COR-L47 (cell line): ENCODE data around the gene PITPNM2.

Source experiments
- DNase-seq: peaks from one replicate; lab custom pipeline; 2025; lab: John Stamatoyannopoulos, UW

Gene PITPNM2

DNA sequence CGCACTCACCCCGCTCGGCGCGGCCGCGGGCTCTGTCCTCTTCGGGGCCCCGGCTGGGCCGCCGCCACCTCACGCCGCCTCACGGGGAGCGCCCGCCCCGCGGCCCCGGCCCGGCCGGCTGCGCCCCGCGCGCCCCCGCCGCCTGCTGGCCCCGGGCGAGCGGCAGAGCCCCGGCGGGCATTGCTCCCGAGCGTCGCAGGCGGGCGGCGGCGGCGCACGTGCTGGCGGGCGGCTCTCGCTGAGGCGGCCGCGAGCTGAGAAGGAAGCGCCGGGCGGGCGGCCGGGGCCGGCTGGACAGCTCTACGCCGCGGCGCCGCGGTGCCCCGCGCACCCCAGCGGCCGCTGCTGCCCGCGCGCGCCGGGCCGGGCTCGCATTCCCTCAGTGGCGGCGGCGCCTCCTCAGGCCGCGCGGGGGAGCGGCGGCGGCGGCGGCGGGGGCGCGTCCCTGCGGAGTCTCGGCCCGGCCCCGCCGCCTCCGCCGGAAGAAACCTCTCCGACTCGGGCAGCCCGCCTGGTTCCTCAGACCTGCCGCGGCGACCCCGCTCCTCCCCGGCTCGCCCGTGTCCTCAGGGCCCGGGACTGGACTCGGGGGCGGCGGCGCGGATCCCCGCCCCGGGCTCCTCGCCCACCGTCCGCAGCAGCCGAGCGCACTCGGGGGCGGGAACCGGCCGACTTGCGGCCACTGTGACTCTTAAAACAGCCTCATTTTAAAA lies at the start of gene PITPNM2:
PITPNM2 (minus strand) TSS at position 347 of the 713 bp plus-strand sequence. CDS start 116,500 bp downstream, outside the sequence.
- DNase-seq, result peak; percentile 71

GRCh38 chr12:123200414-123200813 lies 49.5 kb upstream of the PITPNM2 start:
- DNase-seq, result no peak

DNA sequence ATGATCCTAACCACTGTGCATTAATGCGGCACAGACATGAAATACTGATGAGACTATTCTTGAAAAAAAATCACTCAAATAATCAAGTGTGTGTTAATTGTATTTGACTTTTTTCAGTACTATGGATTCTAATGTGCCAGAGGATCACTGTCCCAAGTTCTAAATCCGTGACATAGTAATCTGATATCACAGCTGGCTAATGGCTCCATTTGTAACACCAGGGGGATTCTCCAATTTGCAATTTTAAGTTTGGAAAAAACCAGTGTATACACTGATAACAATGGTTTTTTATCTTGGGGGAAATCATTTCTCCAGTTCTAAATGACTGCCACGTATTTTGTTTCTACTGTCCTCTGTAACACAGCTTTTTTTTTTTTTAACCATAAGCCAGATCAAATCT lies 49.0 kb upstream of the PITPNM2 start:
- no peak for DNase-seq

DNA sequence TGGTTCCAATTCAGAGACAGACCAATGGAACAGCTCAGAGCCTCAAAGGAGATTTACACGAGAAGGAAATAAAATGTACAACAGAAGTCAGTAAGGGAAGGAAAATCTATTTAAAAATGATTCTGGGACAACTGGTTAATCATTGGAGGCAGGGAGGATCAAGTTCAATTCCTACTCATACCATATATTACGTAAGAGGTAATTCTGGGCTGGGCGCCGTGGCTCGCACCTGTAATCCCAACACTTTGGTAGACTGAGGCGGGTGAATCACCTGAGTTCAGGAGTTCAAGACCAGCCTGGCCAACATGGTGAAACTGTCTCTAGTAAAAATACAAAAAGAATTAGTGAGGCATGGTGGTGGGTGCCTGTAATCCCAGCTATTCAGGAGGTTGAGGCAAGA lies 36.7 kb upstream of the PITPNM2 start:
- no peak for DNase-seq

GRCh38 chr12:123180171-123180570 lies 29.3 kb upstream of the PITPNM2 start:
- no peak for DNase-seq

DNA sequence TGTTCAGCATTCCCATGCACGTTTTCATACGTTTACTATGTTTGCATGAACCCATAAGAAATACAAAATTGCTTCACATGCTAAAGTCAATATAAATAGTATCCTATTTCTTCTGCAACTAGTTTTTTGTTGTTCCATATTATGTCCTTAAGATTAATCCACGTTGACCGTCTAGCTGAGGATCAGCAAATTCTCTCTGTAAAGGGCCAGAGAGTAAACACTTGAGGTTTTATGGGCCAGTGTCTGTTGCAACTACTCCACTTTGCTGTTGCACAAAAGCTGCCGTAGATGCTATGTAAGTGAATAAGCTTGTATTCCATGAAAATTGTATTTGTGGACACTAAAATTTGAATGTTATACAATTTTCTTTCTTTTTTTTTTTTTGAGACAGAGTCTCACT lies 21.1 kb upstream of the PITPNM2 start:
- no peak for DNase-seq

GRCh38 chr12:123167329-123167728 lies 16.4 kb upstream of the PITPNM2 start:
- no peak for DNase-seq

GRCh38 chr12:123165537-123165936 lies 14.6 kb upstream of the PITPNM2 start:
- DNase-seq, result no peak

GRCh38 chr12:123164710-123165261 lies 13.9 kb upstream of the PITPNM2 start:
- DNase-seq, result no peak

GRCh38 chr12:123164222-123164621 lies 13.3 kb upstream of the PITPNM2 start:
- DNase-seq, result no peak

- no peak for DNase-seq
Measured at GRCh38 chr12:123163227-123163626, 12.3 kb upstream of the PITPNM2 start.

DNA sequence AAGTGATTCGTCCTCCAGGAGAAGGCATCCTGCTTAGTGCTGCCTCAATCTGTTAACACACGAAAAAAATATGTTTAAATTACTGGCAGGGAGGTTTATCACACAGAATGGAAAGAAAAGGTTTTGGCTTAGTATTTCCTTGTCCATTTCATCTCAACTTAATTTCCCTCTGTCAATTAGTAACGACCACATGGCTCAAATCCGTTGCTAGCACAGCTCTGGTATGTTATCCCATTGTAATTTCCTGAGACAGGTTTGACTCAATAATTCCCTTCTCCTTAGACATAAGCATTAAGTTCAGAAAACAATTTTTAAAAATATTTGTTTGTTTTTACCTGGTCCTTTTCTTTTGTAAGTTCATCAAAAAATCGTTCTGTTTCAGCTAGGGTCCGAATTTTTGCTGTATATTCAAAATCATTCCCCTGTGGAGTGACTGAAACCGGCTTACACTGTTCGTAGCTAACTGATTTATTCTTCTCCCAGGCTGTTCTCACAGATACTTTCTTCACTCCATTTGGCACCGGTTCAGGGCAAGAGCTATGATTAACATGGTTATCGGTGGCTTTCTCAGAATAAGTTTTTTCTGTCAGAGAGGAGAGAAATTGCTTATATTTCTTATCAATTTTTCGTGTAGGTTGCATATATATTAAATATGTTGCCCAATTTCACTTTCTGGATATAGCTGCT lies 10.1 kb upstream of the PITPNM2 start:
- DNase-seq, result no peak

- DNase-seq, result no peak
Measured at GRCh38 chr12:123153906-123154305, 3.0 kb upstream of the PITPNM2 start.

- no peak for DNase-seq
Measured at GRCh38 chr12:123152833-123153232, 1.9 kb upstream of the PITPNM2 start.

DNA sequence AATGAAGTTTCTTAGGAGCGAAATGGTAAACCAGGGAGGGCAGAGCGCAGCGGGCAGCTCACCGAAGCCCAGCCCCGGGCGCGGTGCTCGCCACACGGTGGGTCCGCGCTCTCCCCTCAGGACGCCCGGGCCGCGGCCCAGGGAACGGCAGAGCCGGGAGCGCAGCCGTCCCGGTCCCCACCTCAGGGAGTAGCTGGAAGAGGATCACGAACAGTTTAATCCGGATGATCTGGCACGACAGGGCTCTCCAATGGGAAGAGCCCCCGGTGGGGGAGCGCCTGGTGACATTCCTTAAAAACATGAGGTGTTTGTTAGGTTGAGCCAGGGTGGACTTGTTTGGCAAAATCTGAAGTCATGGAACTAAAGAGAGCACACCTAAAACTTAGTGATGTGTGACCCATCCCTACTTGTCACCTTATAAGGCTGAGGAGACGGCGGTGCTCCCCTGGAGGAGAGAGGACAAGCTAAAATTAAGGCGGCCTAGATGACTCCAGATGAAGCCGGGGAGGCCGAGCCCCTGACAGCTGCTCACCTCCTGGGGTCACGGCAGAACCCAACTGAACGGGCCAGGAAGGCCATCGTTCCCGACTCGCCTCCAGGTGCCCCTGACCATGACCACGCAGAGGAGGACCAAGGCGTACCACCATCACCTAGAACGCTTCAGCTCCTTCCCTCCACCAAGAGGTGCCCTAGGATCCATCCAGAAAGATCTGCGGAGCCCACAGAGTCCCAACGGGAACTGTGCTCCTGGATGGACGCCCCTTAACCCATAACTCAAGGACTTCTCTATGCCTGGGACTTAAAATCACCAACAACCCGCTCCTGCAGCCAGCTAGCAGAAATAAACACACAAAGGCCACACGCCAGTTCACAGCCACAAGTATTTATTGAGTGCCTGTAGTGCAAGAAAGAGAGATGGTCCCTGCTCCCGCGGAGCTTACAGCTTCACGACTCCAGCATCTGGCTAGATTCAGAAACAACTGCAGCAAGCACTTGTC lies 866 bp upstream of the PITPNM2 start:
- DNase-seq, result no peak

GRCh38 chr12:123150275-123150743 lies 581 bp downstream of the PITPNM2 start:
- DNase-seq, result no peak

DNA sequence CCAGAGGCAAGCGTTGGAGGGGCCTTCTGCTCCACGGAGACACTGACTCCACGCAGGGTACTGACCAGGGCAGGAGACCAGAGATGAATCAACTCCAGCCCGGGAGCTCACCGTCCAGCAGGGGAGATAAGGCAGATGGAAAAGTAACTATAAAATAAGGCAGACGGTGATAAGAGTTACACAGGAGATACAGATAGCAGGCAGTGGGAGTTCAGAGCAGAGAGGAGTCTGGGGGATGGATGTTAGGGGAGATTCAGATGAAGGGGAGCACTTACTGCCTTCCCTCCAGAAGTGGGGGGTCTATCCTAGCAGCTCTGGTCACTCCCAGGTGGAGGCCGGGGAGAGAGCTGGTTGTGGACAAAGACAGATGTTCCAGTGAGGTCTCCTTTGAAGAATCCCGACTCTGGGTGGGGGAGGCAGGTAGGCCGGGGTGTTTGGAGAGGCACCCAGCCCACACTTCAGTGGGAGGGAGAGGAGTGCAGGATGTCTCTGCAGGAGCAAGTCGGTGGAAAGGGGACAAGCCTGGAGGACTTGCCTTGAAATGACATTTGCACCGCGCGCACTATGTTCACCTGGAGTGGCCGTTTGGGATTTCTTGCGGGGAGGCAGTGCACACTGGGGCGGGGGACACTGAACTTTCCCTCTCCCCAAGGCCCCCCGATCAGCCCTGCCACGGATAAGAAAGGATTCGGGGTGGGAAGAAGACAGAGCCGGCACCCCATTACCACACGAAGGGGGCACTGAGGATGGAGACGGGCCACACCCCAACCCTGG lies 1.2 kb downstream of the PITPNM2 start:
- no peak for DNase-seq

- no peak for DNase-seq
Measured at GRCh38 chr12:123149088-123149487, 1.8 kb downstream of the PITPNM2 start.

GRCh38 chr12:123148655-123149054 lies 2.2 kb downstream of the PITPNM2 start:
- no peak for DNase-seq

GRCh38 chr12:123148223-123148622 lies 2.7 kb downstream of the PITPNM2 start:
- no peak for DNase-seq

DNA sequence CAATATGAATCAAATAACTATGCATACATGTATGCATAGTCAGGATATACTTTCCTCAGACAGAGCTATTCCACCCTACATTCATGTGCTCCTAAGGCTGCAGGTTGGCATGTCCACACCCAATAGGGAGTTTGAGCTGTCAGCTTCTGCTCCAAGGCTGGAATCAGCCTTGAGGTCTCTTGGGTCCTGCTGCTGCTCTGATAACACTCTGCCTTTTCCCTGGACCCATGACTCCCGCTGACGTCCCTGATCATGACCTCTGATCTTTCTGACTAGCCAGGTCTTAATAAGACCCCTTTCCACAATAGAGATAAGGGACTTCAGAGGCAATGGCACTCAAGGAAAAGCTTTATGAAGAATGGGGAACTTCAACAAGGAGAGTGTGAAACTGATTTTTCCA lies 5.7 kb downstream of the PITPNM2 start:
- DNase-seq, result no peak
